ENCODE results near the gene CTU1.

- no peak for TF ChIP-seq CTCF (IDR thresholded peaks at IDR 0.05 in 8 of 11, conservative IDR thresholded peaks at IDR 0.05 in 3 of 11)
- TF ChIP-seq POLR2A (IDR thresholded peaks at IDR 0.05), result no peak
These were observed 42.8 kb downstream of the CTU1 start for GRCh38 chr19:51065221-51065960.
